Memory B cell (primary cell): ENCODE measurements around the gene POLQ.
"Not testable (repeated sequence)": the region's sequence is repeated elsewhere in the genome, so short reads cannot be mapped to it uniquely, and the experiment has no call there.

Experiments used
- ATAC-seq: fragments of 150-1000 bp; cut with Tn5 transposase; 2 replicates; pipeline ENCODE4 v1.10.0; 2021; ENCODE audit warnings: low read depth, mild to moderate bottlenecking, moderate library complexity
- DNase-seq, 2 donors: peaks; one replicate each; pipeline ENCODE4 v3.0.0; 2022; ENCODE audit warnings: low spot score in 2 of 2
- H3K27ac Mint-ChIP-seq: one replicate; pipeline ENCODE4 v1.8.0; 2022; ENCODE audit warnings: mild to moderate bottlenecking, moderate library complexity, mixed read lengths
- H3K27me3 Mint-ChIP-seq: one replicate; pipeline ENCODE4 v1.8.0; 2022; ENCODE audit warnings: mixed read lengths
- H3K36me3 Mint-ChIP-seq: one replicate; pipeline ENCODE4 v1.8.0; 2022; ENCODE audit warnings: mild to moderate bottlenecking, mixed read lengths
- H3K4me1 Mint-ChIP-seq: one replicate; pipeline ENCODE4 v1.8.0; 2022; ENCODE audit warnings: mixed read lengths
- H3K4me3 Mint-ChIP-seq: one replicate; pipeline ENCODE4 v1.8.0; 2022; ENCODE audit warnings: mild to moderate bottlenecking, moderate library complexity, mixed read lengths
- H3K9me3 Mint-ChIP-seq: one replicate; pipeline ENCODE4 v1.8.0; 2022; ENCODE audit warnings: mixed read lengths

POLQ gene

GRCh38 chr3:121488628-121489027 lies 57.2 kb downstream of the POLQ start:
- H3K27ac Mint-ChIP-seq, result no peak overlapping the region
- no peak for ATAC-seq

GRCh38 chr3:121483290-121483689 lies 62.5 kb downstream of the POLQ start:
- DNase-seq (no peak), ATAC-seq (no peak)
- peaks cover 1% of the 10 kb centered on the region for H3K36me3 Mint-ChIP-seq
- H3K27ac Mint-ChIP-seq, result no peak overlapping the region
- H3K4me1 Mint-ChIP-seq, result no peaks in the 10 kb centered on the region
- no peak overlapping the region for H3K4me3 Mint-ChIP-seq
- no peaks in the 10 kb centered on the region for H3K9me3 Mint-ChIP-seq
- no peaks in the 10 kb centered on the region for H3K27me3 Mint-ChIP-seq

More at GRCh38 chr3:121488628-121489027, 57.2 kb downstream of the POLQ start:
- DNase-seq, result no peak
- Mint-ChIP-seq H3K4me3 (no peak overlapping the region), H3K27me3 (no peaks in the 10 kb centered on the region), H3K36me3 (no peaks in the 10 kb centered on the region), H3K9me3 (no peaks in the 10 kb centered on the region), H3K4me1 (no peaks in the 10 kb centered on the region)

- Mint-ChIP-seq H3K27me3 (no peaks in the 10 kb centered on the region), H3K9me3 (no peaks in the 10 kb centered on the region), H3K27ac (no peak overlapping the region)
Measured at GRCh38 chr3:121482660-121483059, 63.1 kb downstream of the POLQ start.

GRCh38 chr3:121481106-121481880 lies 64.5 kb downstream of the POLQ start:
- no peak overlapping the region for H3K4me3 Mint-ChIP-seq
- peaks cover 1% of the 10 kb centered on the region for H3K36me3 Mint-ChIP-seq
- no peaks in the 10 kb centered on the region for H3K27me3 Mint-ChIP-seq
- ATAC-seq (no peak), DNase-seq (no peak)
- no peaks in the 10 kb centered on the region for H3K9me3 Mint-ChIP-seq
- H3K27ac Mint-ChIP-seq, result no peak overlapping the region
- peaks cover 2% of the 10 kb centered on the region for H3K4me1 Mint-ChIP-seq

More at GRCh38 chr3:121482660-121483059, 63.1 kb downstream of the POLQ start:
- ATAC-seq (no peak), DNase-seq (no peak)
- Mint-ChIP-seq H3K4me1 (peaks cover 2% of the 10 kb centered on the region), H3K36me3 (peaks cover 1% of the 10 kb centered on the region), H3K4me3 (no peak overlapping the region)

- DNase-seq, result no peak
- Mint-ChIP-seq H3K27me3 (no peaks in the 10 kb centered on the region), H3K27ac (no peak overlapping the region), H3K4me1 (peaks cover 2% of the 10 kb centered on the region), H3K36me3 (peaks cover 1% of the 10 kb centered on the region), H3K4me3 (no peak overlapping the region), H3K9me3 (no peaks in the 10 kb centered on the region)
- ATAC-seq, result no peak
Measured at GRCh38 chr3:121477589-121477988, 68.2 kb downstream of the POLQ start.

- Mint-ChIP-seq H3K36me3 (no peaks in the 10 kb centered on the region), H3K4me3 (no peak overlapping the region), H3K27me3 (no peaks in the 10 kb centered on the region), H3K4me1 (peaks cover 2% of the 10 kb centered on the region), H3K9me3 (no peaks in the 10 kb centered on the region), H3K27ac (no peak overlapping the region)
- ATAC-seq (no peak), DNase-seq (no peak)
Measured at GRCh38 chr3:121473001-121473400, 72.8 kb downstream of the POLQ start.

- H3K36me3 Mint-ChIP-seq, result peaks cover 4% of the 10 kb centered on the region
- ATAC-seq (no peak), DNase-seq (no peak)
- no peak overlapping the region for H3K4me3 Mint-ChIP-seq
- H3K27ac Mint-ChIP-seq, result no peak overlapping the region
- H3K4me1 Mint-ChIP-seq, result no peaks in the 10 kb centered on the region
- H3K9me3 Mint-ChIP-seq, result no peaks in the 10 kb centered on the region
- no peaks in the 10 kb centered on the region for H3K27me3 Mint-ChIP-seq
Measured at GRCh38 chr3:121467085-121467484, 78.7 kb downstream of the POLQ start.

- Mint-ChIP-seq H3K27me3 (no peaks in the 10 kb centered on the region), H3K4me3 (no peak overlapping the region), H3K36me3 (peaks cover 4% of the 10 kb centered on the region), H3K27ac (no peak overlapping the region), H3K4me1 (no peaks in the 10 kb centered on the region), H3K9me3 (no peaks in the 10 kb centered on the region)
- ATAC-seq (no peak), DNase-seq (no peak)
Measured at GRCh38 chr3:121463745-121464144, 82.0 kb downstream of the POLQ start.

- H3K36me3 Mint-ChIP-seq, result peaks cover 4% of the 10 kb centered on the region
Measured at GRCh38 chr3:121462565-121462964, 83.2 kb downstream of the POLQ start.

GRCh38 chr3:121451752-121452151 lies 94.0 kb downstream of the POLQ start:
- not testable (repeated sequence) for H3K27ac Mint-ChIP-seq, H3K4me1 Mint-ChIP-seq, DNase-seq, H3K4me3 Mint-ChIP-seq, H3K36me3 Mint-ChIP-seq, H3K27me3 Mint-ChIP-seq, H3K9me3 Mint-ChIP-seq, ATAC-seq

More at GRCh38 chr3:121462565-121462964, 83.2 kb downstream of the POLQ start:
- Mint-ChIP-seq H3K4me3 (no peak overlapping the region), H3K27ac (no peak overlapping the region), H3K27me3 (no peaks in the 10 kb centered on the region), H3K4me1 (no peaks in the 10 kb centered on the region), H3K9me3 (no peaks in the 10 kb centered on the region)
- DNase-seq (no peak), ATAC-seq (no peak)

- ATAC-seq, result no peak
- Mint-ChIP-seq H3K9me3 (peaks cover 1% of the 10 kb centered on the region), H3K4me1 (no peaks in the 10 kb centered on the region), H3K27me3 (no peaks in the 10 kb centered on the region), H3K27ac (no peak overlapping the region), H3K4me3 (no peak overlapping the region), H3K36me3 (no peaks in the 10 kb centered on the region)
- no peak for DNase-seq
Measured at GRCh38 chr3:121443456-121443855, 102.3 kb downstream of the POLQ start.

GRCh38 chr3:121436641-121437040 lies 109.1 kb downstream of the POLQ start:
- ATAC-seq (no peak), DNase-seq (no peak)
- no peaks in the 10 kb centered on the region for H3K27me3 Mint-ChIP-seq
- H3K4me1 Mint-ChIP-seq, result peaks cover 9% of the 10 kb centered on the region
- no peak overlapping the region for H3K4me3 Mint-ChIP-seq
- no peaks in the 10 kb centered on the region for H3K9me3 Mint-ChIP-seq
- no peaks in the 10 kb centered on the region for H3K36me3 Mint-ChIP-seq
- H3K27ac Mint-ChIP-seq, result no peak overlapping the region

- H3K36me3 Mint-ChIP-seq, result no peaks in the 10 kb centered on the region
- H3K27me3 Mint-ChIP-seq, result no peaks in the 10 kb centered on the region
- no peak overlapping the region for H3K4me3 Mint-ChIP-seq
- DNase-seq (no peak), ATAC-seq (no peak)
- no peaks in the 10 kb centered on the region for H3K9me3 Mint-ChIP-seq
- H3K27ac Mint-ChIP-seq, result no peak overlapping the region
- peaks cover 9% of the 10 kb centered on the region for H3K4me1 Mint-ChIP-seq
Measured at GRCh38 chr3:121436074-121436473, 109.7 kb downstream of the POLQ start.

GRCh38 chr3:121431726-121432517 lies 113.9 kb downstream of the POLQ start:
- Mint-ChIP-seq H3K4me3 (peak overlapping the region; percentile 55), H3K27me3 (no peaks in the 10 kb centered on the region), H3K4me1 (peaks cover 9% of the 10 kb centered on the region), H3K9me3 (no peaks in the 10 kb centered on the region), H3K36me3 (no peaks in the 10 kb centered on the region), H3K27ac (peak overlapping the region; percentile 60)
- DNase-seq, result peak in 1 of 2 donors; percentile 49
- peak; percentile 95 for ATAC-seq
